Caco-2 (cell line): ENCODE results near the gene GIMAP5. TPM values are rescaled to one million over a fixed set of nuclear protein-coding genes. Genes with fewer than 3 reads are reported as not detected.

Source experiments
- BruUV-seq: library from RNA; stranded (reverse); fragments of 400-500 nt; replicated peaks from 2 replicates; lab custom pipeline; 2021; lab: Mats Ljungman, UMichigan
- CTCF ChIA-PET: fragments of 300-600 bp; sonication (Branson Sonifier 250); formaldehyde crosslinking; loops from one replicate; lab custom pipeline; 2022; ENCODE audit warnings: antibody characterized with exemption; lab: Charles Lee
- POLR2A ChIA-PET: fragments of 300-600 bp; sonication (Branson Sonifier 250); formaldehyde crosslinking; loops from one replicate; lab custom pipeline; 2022; ENCODE audit warnings: antibody characterized with exemption; lab: Charles Lee
- DNase-seq, 2 experiments: peaks; one replicate each; pipeline versions ENCODE4 v3.0.0 to v3.0.0-alpha.2; 2020 to 2022
- H3K27me3 ChIP-seq: replicated peaks from 2 replicates; pipeline ENCODE4 v1.6.0; 2011; ENCODE audit warnings: low read length; ENCODE audit not compliant: control insufficient read depth, insufficient read depth
- H3K36me3 ChIP-seq: 2 replicates; pipeline ENCODE4 v1.5.1; 2011; ENCODE audit warnings: low read length; ENCODE audit not compliant: control insufficient read depth, insufficient read depth
- H3K4me1 ChIP-seq: fragments of 250-450 bp; sonication (Bioruptor Pico); 2 replicates; pipeline ENCODE4 v1.5.1; 2020; ENCODE audit warnings: mild to moderate bottlenecking
- H3K4me3 ChIP-seq: 2 replicates; pipeline ENCODE4 v1.5.1; 2011; ENCODE audit warnings: low read depth, mild to moderate bottlenecking, control low read depth, low read length
- H3K9me3 ChIP-seq: fragments of 250-450 bp; sonication (Bioruptor Pico); 2 replicates; pipeline ENCODE4 v1.5.1; 2020; ENCODE audit warnings: mild to moderate bottlenecking, moderate library complexity
- H3K27ac Mint-ChIP-seq: one replicate; pipeline ENCODE4 v1.8.0; 2022; ENCODE audit warnings: mixed read lengths; ENCODE audit not compliant: unreplicated experiment
- H3K27me3 Mint-ChIP-seq: one replicate; pipeline ENCODE4 v1.8.0; 2022; ENCODE audit warnings: mixed read lengths; ENCODE audit not compliant: insufficient read depth, unreplicated experiment
- H3K36me3 Mint-ChIP-seq: one replicate; pipeline ENCODE4 v1.8.0; 2022; ENCODE audit warnings: mild to moderate bottlenecking, mixed read lengths; ENCODE audit not compliant: insufficient read depth, unreplicated experiment
- H3K4me1 Mint-ChIP-seq: one replicate; pipeline ENCODE4 v1.8.0; 2022; ENCODE audit warnings: low read depth, mixed read lengths; ENCODE audit not compliant: unreplicated experiment
- H3K4me3 Mint-ChIP-seq: one replicate; pipeline ENCODE4 v1.8.0; 2022; ENCODE audit warnings: mild to moderate bottlenecking, moderate library complexity, mixed read lengths; ENCODE audit not compliant: unreplicated experiment
- H3K9me3 Mint-ChIP-seq: one replicate; pipeline ENCODE4 v1.8.0; 2022; ENCODE audit warnings: mixed read lengths; ENCODE audit not compliant: unreplicated experiment
- intact Hi-C: fragments of 100-400 bp; cut with micrococcal nuclease; formaldehyde crosslinking; loops from one replicate; pipeline ENCODE4 v1.10.0; 2022; ENCODE audit not compliant: unreplicated experiment
- total RNA-seq: library from RNA; stranded (reverse); gene quantifications from 2 replicates; pipeline ENCODE4 v1.2.3, GENCODE V29; 2022
- TF ChIP-seq, protein P1 (sequence below), 2 experiments: fragments of 200-600 bp in 1 of 2; IDR thresholded peaks; 1 replicate in 1 of 2; 2 replicates in 1 of 2; pipeline versions ENCODE4 v1.5.1 to v1.8.0; 2011 to 2022; ENCODE audit warnings: antibody characterized with exemption in 1 of 2, control low read depth in 1 of 2, inconsistent platforms in 1 of 2, low read depth in 1 of 2, low read length in 1 of 2, mild to moderate bottlenecking in 1 of 2, moderate library complexity in 1 of 2; ENCODE audit not compliant: insufficient read depth in 1 of 2, severe bottlenecking in 1 of 2, unreplicated experiment in 1 of 2

GIMAP5 gene
- total RNA-seq, 1 experiment from 2014 or later = not detected

- no peaks in the 10 kb centered on the region for H3K4me1 Mint-ChIP-seq
- intact Hi-C loops = no loop called here
Measured at GRCh38 chr7:150790416-150791075, 53.3 kb downstream of the GIMAP5 start.

GRCh38 chr7:150791304-150791703 lies 54.1 kb downstream of the GIMAP5 start:
- H3K4me3 ChIP-seq = no peak overlapping the region
- H3K4me1 Mint-ChIP-seq = no peaks in the 10 kb centered on the region
- H3K27ac Mint-ChIP-seq = no peak overlapping the region
- H3K36me3 Mint-ChIP-seq = no peaks in the 10 kb centered on the region
- H3K27me3 ChIP-seq = no peaks in the 10 kb centered on the region
- no peaks in the 10 kb centered on the region for H3K9me3 Mint-ChIP-seq
- no peaks in the 10 kb centered on the region; the same call in 1 of the 2 replicates for H3K36me3 ChIP-seq
- POLR2A ChIA-PET = no interaction called here
- H3K9me3 ChIP-seq = no peaks in the 10 kb centered on the region
- no peaks in the 10 kb centered on the region for H3K27me3 Mint-ChIP-seq
- H3K4me1 ChIP-seq = no peaks in the 10 kb centered on the region
- intact Hi-C loops = no loop called here
- TF ChIP-seq, protein P1, sequence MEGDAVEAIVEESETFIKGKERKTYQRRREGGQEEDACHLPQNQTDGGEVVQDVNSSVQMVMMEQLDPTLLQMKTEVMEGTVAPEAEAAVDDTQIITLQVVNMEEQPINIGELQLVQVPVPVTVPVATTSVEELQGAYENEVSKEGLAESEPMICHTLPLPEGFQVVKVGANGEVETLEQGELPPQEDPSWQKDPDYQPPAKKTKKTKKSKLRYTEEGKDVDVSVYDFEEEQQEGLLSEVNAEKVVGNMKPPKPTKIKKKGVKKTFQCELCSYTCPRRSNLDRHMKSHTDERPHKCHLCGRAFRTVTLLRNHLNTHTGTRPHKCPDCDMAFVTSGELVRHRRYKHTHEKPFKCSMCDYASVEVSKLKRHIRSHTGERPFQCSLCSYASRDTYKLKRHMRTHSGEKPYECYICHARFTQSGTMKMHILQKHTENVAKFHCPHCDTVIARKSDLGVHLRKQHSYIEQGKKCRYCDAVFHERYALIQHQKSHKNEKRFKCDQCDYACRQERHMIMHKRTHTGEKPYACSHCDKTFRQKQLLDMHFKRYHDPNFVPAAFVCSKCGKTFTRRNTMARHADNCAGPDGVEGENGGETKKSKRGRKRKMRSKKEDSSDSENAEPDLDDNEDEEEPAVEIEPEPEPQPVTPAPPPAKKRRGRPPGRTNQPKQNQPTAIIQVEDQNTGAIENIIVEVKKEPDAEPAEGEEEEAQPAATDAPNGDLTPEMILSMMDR (IDR thresholded peaks at IDR 0.05; ENCODE audit: insufficient read depth in 1 of 2, low read depth in 1 of 2, low read length in 1 of 2, severe bottlenecking in 1 of 2, unreplicated experiment in 1 of 2) = no peak
- CTCF ChIA-PET = interaction anchor here (0.6 kb wide), 1 partner anchor 11 kb away, joined by 3 read pairs; no protein-coding TSS in a partner anchor
- BruUV-seq = TSS peak; percentile 29
- H3K4me3 Mint-ChIP-seq = no peak overlapping the region
- DNase-seq = no peak

More at GRCh38 chr7:150790416-150791075, 53.3 kb downstream of the GIMAP5 start:
- H3K4me3 ChIP-seq = no peak overlapping the region
- no peak overlapping the region for H3K27ac Mint-ChIP-seq
- no peaks in the 10 kb centered on the region for H3K4me1 ChIP-seq
- H3K9me3 Mint-ChIP-seq = no peaks in the 10 kb centered on the region
- no peak overlapping the region for H3K4me3 Mint-ChIP-seq
- no peaks in the 10 kb centered on the region for H3K27me3 ChIP-seq
- BruUV-seq = no TSS peak
- no peaks in the 10 kb centered on the region for H3K27me3 Mint-ChIP-seq
- no peak for DNase-seq
- H3K36me3 Mint-ChIP-seq = no peaks in the 10 kb centered on the region
- H3K36me3 ChIP-seq = no peaks in the 10 kb centered on the region; the same call in 1 of the 2 replicates
- ChIA-PET POLR2A (no interaction called here), CTCF (no interaction called here)
- H3K9me3 ChIP-seq = no peaks in the 10 kb centered on the region
- TF ChIP-seq, protein P1 (IDR thresholded peaks at IDR 0.05; ENCODE audit: insufficient read depth in 1 of 2, low read depth in 1 of 2, low read length in 1 of 2, severe bottlenecking in 1 of 2, unreplicated experiment in 1 of 2) = no peak

DNA sequence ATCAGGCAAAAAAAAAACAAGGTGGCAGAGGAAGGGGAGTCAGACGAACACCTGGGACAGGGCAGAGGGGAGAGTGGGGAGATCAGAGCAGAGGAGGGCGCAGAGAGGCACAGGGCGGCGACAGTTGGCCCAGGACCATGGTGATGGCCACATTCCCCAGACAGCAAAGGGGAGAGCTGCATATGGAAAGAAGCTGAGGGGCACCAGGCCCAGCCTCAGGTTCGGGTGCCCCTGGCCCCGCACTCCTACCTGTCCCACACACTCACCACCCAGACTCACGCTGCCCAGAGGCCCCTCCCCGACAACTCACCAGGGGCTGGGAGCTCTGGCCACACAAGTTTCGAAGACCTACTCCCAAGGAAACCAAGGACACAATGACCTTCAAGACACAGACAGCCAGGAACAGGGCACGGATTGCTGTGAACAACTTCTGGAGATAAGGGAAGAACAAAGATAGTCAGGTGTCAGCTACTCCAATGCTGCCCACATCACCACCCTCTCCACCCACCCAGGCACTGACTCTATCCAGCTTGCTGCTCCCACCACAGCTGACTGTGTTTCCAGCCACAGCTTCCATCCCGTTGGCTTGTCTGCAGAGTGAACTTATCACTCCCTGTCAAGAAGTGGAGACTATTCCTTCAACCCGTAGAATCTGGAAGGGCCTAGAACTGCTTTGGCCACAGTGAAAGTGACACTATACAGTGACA lies 54.7 kb downstream of the GIMAP5 start:
- Histone ChIP-seq H3K9me3 (no peaks in the 10 kb centered on the region), H3K27me3 (no peaks in the 10 kb centered on the region), H3K36me3 (no peaks in the 10 kb centered on the region; the same call in 1 of the 2 replicates), H3K4me1 (no peaks in the 10 kb centered on the region), H3K4me3 (no peak overlapping the region)
- no peak overlapping the region for H3K27ac Mint-ChIP-seq
- TF ChIP-seq, protein P1 (IDR thresholded peaks at IDR 0.05; ENCODE audit: insufficient read depth in 1 of 2, low read depth in 1 of 2, low read length in 1 of 2, severe bottlenecking in 1 of 2, unreplicated experiment in 1 of 2) = no peak
- H3K4me3 Mint-ChIP-seq = no peak overlapping the region
- ChIA-PET CTCF (interaction anchor here (0.6 kb wide), 1 partner anchor 67 kb away, joined by 3 read pairs; no protein-coding TSS in a partner anchor), POLR2A (no interaction called here)
- no peaks in the 10 kb centered on the region for H3K4me1 Mint-ChIP-seq
- H3K9me3 Mint-ChIP-seq = no peaks in the 10 kb centered on the region
- no peaks in the 10 kb centered on the region for H3K36me3 Mint-ChIP-seq
- no TSS peak for BruUV-seq
- no peak for DNase-seq
- no peaks in the 10 kb centered on the region for H3K27me3 Mint-ChIP-seq
- intact Hi-C loops = no loop called here

Other genes starting within 250 kb of the GIMAP5 start
- gene GIMAP7, start 222.5 kb upstream of the GIMAP5 start, total RNA-seq = not detected in 2 replicates
- gene GIMAP4, start 170.0 kb upstream of the GIMAP5 start, total RNA-seq = not detected in 2 replicates
- not detected in 2 replicates for gene GIMAP6, start 105.0 kb upstream of the GIMAP5 start, total RNA-seq
- not detected in 2 replicates for gene GIMAP2, start 51.7 kb upstream of the GIMAP5 start, total RNA-seq
- not detected in 2 replicates for gene GIMAP1, start 20.8 kb upstream of the GIMAP5 start, total RNA-seq
- gene TMEM176B, start 62.9 kb downstream of the GIMAP5 start, total RNA-seq = 31.4 and 35.8 TPM in 2 replicates
- gene TMEM176A, start 63.4 kb downstream of the GIMAP5 start, total RNA-seq = 38.7 and 49.6 TPM in 2 replicates
- gene AOC1, start 115.1 kb downstream of the GIMAP5 start, total RNA-seq = 3.5 and 4.5 TPM in 2 replicates
- 0.60 and 0.66 TPM in 2 replicates for gene KCNH2, start 240.9 kb downstream of the GIMAP5 start, total RNA-seq